Upper lobe of left lung (tissue), 4 donors: ENCODE measurements around the gene NPHP4.

Experiments
- CTCF ChIP-seq, 6 experiments: fragments of 450-650 bp in 4 of 6; fragments of 200-600 bp in 2 of 6; sonication (generic) in 2 of 6; IDR thresholded peaks; one replicate each; pipeline ENCODE4 v1.5.1; 2016 to 2019; ENCODE audit warnings: antibody characterized with exemption in 6 of 6
- POLR2AphosphoS5 ChIP-seq, 2 donors: sonication (generic); formaldehyde crosslinking; IDR thresholded peaks; one replicate each; pipeline ENCODE4 v1.5.1; 2017; ENCODE audit warnings: antibody characterized with exemption in 2 of 2

GRCh38 chr1:5980314-5981008 is 11.8 kb downstream of the NPHP4 start:
- no peak for TF ChIP-seq CTCF (IDR thresholded peaks at IDR 0.05)
- no peak for TF ChIP-seq POLR2AphosphoS5 (IDR thresholded peaks at IDR 0.05)
